Tibial nerve (tissue), 4 donors: ENCODE measurements around the gene CBX5.
A peak's percentile ranks its signal among the peaks of the same experiment; 100 is the strongest.

ENCODE experiments used
- CTCF ChIP-seq, 5 experiments: fragments of 200-600 bp in 3 of 5; fragments of 450-650 bp in 2 of 5; sonication (generic) in 3 of 5; IDR thresholded peaks; one replicate each; pipeline ENCODE4 v1.5.1; 2016 to 2019; ENCODE audit warnings: antibody characterized with exemption in 5 of 5, mild to moderate bottlenecking in 3 of 5, moderate library complexity in 2 of 5
- EP300 ChIP-seq, 2 donors: sonication (generic); formaldehyde crosslinking; IDR thresholded peaks; one replicate each; pipeline ENCODE4 v1.6.1; 2017; ENCODE audit warnings: antibody characterized with exemption in 2 of 2, mild to moderate bottlenecking in 1 of 2
- POLR2A ChIP-seq, 2 donors: fragments of 450-650 bp; IDR thresholded peaks; one replicate each; pipeline ENCODE4 v1.6.1; 2017; ENCODE audit warnings: antibody characterized with exemption in 2 of 2, mild to moderate bottlenecking in 2 of 2, moderate library complexity in 2 of 2

GRCh38 chr12:54258201-54258681 lies 21.7 kb downstream of the CBX5 start:
- TF ChIP-seq CTCF (IDR thresholded peaks at IDR 0.05) (no peak), EP300 (IDR thresholded peaks at IDR 0.05) (peak in 1 of 2 donors; percentile 9), POLR2A (IDR thresholded peaks at IDR 0.05) (no peak)
